ENCODE results near the gene CFAP73.

GRCh38 chr12:113120670-113121370 lies 28.7 kb upstream of the CFAP73 start:
- TF ChIP-seq ZNF274 (IDR thresholded peaks at IDR 0.05; ENCODE audit: low read depth, low read length) (no peak), CTCF (IDR thresholded peaks at IDR 0.05 in 2 of 3, conservative IDR thresholded peaks at IDR 0.05 in 1 of 3; ENCODE audit: borderline replicate concordance in 1 of 3, insufficient read depth in 1 of 3, low read depth in 2 of 3, low read length in 2 of 3) (no peak), POLR2AphosphoS5 (IDR thresholded peaks at IDR 0.05; ENCODE audit: low read depth, low read length) (no peak), POLR2A (IDR thresholded peaks at IDR 0.05; ENCODE audit: borderline replicate concordance, extremely low read depth, insufficient read depth, insufficient read length) (no peak), RAD21 (IDR thresholded peaks at IDR 0.05; ENCODE audit: low read depth) (no peak), EZH2phosphoT487 (IDR thresholded peaks at IDR 0.05; ENCODE audit: borderline replicate concordance) (no peak), REST (IDR thresholded peaks at IDR 0.05; ENCODE audit: low read depth) (no peak), SIN3A (IDR thresholded peaks at IDR 0.05; ENCODE audit: low read depth) (no peak), SP1 (IDR thresholded peaks at IDR 0.05; ENCODE audit: low read depth) (no peak), EZH2 (IDR thresholded peaks at IDR 0.05) (no peak), YY1 (IDR thresholded peaks at IDR 0.05; ENCODE audit: extremely low read depth, insufficient replicate concordance, low read depth, low read length) (no peak), EGR1 (IDR thresholded peaks at IDR 0.05; ENCODE audit: low read depth) (no peak), SRF (IDR thresholded peaks at IDR 0.05; ENCODE audit: low read depth) (no peak)

Measured in HCT116 (cell line).